ENCODE data around the gene ACTL7A.
"Not testable (repeated sequence)": the region's sequence is repeated elsewhere in the genome, so short reads cannot be mapped to it uniquely, and the experiment has no call there.

The ACTL7A gene, protein sequence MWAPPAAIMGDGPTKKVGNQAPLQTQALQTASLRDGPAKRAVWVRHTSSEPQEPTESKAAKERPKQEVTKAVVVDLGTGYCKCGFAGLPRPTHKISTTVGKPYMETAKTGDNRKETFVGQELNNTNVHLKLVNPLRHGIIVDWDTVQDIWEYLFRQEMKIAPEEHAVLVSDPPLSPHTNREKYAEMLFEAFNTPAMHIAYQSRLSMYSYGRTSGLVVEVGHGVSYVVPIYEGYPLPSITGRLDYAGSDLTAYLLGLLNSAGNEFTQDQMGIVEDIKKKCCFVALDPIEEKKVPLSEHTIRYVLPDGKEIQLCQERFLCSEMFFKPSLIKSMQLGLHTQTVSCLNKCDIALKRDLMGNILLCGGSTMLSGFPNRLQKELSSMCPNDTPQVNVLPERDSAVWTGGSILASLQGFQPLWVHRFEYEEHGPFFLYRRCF
- total RNA-seq = 0 reads per million in 2 donors

DNA sequence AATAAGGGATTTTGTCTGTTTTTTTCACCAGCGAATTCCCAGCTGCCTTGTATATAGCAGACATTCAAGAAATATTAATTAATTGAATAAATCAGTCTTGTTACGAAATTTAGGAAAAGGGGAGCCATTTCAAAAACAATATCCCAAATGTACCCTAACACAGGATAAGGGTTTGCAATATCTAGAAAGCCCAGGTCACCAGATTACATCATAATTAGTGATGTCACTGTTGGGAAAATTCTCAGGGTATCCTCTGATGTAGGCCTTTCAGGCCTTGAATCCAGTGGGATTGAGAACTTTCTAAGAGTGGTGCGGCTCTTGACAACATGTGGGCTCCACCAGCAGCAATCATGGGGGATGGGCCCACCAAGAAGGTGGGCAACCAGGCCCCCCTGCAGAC lies at the start of gene ACTL7A:
TSS of gene ACTL7A (plus strand) at position 270 of the 400 bp plus-strand sequence. CDS start at position 327, 57 bp downstream.
- no peak for DNase-seq

DNA sequence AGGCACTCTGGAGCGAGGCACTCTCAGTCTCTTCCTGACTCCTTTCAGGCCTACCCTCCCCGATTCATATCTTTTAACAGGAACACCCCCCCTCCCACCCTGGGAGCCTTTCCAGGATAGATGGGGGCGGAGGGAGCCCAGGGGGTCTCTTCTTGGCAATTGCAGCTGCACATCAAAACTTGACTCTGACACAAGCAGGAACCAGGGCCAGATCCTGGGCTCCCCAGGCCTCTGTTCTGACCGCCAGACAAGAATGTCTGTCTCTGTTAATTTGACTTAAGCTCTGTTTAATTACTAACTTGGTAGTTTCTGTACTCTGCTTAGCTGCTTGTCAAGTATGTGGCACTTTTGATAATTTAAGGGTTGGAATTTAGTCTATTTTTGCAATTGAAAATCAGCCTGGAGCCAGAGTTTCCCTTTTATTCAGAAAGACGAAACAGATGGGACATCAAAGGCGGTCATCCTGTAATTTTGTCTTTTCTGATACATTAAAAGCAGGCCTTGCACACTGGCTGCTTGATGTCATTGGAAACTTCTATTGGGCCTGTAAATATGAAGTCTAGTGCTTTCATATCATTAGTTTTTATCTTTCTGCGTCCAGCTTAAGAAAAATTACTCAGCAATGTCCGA lies 49.6 kb upstream of the ACTL7A start:
- no peak for DNase-seq

DNA sequence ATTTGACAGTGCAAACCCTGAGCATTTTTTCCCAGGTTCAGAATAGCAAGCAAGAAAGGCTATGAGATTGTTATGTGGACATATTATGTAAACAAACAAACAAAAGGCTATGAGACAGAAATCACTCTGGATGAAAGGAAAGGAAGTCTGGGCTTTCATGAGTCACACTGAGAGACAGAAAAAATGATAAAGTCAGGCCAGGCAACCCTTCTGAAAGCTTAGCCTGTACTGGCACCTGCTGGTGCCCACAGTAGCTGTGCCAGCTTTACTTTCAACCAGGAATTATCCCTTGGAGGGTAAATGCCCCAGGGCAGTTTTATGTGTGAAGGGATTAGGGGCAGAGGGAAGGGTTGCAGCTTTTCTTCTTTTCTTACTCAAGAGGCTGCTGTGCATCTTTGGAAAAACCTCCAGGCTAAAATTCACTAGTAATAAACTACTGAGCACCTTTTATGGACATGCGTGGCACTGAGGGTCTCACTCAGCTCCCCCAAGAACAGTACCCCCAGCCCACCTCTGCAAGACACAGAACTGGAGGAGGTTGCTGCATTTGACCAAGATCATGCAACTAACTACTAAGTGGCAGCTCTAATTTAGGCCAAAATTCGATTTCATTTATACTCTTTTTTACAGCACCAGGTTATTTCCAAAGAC lies 48.0 kb upstream of the ACTL7A start:
- no peak for DNase-seq

DNA sequence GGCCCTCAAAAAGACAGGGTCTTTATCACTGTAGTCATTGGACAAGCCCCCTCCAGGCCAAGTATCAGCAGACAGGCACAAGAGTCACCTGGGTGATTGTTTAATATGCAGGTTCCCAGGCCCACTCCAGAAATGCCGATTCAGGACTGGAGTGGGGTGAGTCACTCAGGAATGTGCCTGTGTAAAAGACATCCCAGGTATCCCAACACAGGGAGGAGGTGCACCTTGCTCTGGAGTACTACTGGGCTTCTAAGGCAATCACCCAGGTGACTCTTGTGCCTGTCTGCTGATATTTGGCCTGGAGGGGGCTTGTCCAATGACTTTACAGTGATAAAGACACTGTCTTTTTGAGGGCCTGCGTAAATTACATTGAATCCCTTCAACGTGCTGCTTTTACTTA lies 46.9 kb upstream of the ACTL7A start:
- no peak for DNase-seq

DNA sequence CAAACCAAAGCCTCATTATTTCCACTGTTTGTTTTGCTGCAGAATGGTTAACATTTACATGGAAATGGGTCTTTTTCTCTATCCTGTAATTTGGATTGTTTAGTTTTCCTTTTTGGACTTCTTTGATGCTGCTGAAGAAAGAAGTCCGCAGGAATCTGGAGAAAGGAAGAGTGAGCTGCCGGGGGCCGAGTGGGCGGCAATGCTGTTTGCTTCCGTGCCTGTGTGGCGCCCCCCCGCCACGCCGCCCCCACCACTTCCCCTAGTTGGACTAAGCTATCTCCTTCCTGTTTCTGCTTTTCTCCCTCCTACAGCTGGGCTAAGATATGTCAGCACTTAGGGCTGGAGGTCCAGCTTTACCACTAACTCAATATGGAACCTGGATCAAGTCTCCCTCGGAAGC lies 46.0 kb upstream of the ACTL7A start:
- no peak for DNase-seq

DNA sequence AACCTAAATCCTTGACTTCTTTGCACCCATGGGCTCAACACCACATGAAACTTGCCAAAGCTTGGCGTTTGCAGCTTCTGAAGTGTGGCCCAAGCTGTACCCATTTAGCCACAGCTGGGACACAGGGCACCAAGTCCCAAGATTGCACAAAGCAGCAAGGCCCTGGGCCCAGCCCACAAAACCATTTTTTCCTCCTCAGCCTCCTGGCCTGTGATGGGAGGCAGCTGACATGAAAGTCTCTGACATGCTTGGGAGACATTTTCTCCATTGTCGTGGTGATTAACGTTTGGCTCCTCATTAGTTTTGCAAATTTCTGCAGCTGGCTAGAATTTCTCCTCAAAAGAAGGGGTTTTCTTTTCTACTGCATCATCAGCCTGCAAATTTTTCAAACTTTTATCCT lies 38.2 kb upstream of the ACTL7A start:
- no peak for DNase-seq

DNA sequence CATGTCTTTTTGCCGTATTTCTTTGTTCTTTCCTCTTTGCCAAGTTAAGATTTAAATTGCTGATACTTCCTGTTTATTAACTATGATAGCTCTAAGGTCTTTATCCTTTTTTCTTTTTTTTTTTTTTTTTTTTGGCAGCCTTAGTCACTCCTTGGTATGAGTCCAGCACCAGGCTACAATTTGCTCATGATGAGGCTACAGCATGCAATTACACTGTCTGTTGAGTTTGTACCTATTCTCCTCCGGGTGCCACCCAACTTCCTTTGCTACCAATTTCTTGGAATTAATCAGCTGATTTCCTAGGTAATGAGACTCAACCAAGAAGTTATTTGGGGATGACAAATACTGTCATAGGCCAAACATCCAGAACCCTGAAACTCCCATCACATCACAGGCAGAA lies 31.8 kb upstream of the ACTL7A start:
- DNase-seq = no peak

DNA sequence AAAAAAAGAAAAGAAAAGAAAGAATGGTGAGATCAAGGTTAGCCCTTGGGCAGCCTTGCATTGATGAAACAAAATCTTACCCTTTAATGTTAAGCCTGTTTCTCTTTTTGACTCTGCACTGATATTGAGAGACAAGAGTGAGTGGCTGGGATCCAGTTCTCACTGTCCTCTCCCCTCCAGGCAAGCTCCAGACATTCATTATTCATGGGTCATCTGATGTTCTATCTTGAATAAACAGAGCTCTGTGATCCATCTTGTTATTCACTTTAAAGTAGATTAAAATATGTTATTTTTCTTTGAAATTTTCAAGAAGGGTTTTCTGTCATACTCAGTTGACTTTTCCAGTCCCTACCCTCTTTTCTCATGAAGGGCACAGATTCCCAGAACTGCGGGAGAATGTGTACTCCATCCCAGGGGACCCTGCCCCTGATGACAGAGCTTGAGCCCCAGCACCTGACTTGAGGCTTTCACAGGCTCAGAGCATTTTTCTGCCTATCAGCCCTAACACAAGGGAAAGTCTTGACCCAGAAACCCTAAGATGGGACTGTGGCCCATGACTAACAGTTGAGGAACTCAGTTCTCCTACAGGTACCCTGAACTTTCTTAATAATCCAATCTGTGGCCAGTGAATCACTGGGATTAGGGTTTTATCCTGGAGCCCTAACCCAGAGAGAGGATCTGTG lies 30.4 kb upstream of the ACTL7A start:
- DNase-seq = no peak

DNA sequence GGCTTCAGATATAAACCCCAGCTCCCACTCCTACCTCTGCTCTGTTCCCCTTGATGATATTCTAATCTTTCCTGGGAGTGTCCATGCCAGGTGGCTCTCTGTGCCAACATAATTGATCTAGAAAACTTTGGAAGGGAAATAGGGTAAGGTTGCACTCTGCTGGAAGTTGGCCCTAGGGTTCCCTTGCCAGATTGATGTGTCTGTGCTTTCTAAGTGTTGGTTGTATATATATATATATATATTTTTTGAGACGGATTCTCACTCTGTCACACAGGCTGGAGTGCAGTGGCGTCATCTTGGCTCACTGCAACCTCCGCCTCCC lies 29.9 kb upstream of the ACTL7A start:
- DNase-seq = no peak

DNA sequence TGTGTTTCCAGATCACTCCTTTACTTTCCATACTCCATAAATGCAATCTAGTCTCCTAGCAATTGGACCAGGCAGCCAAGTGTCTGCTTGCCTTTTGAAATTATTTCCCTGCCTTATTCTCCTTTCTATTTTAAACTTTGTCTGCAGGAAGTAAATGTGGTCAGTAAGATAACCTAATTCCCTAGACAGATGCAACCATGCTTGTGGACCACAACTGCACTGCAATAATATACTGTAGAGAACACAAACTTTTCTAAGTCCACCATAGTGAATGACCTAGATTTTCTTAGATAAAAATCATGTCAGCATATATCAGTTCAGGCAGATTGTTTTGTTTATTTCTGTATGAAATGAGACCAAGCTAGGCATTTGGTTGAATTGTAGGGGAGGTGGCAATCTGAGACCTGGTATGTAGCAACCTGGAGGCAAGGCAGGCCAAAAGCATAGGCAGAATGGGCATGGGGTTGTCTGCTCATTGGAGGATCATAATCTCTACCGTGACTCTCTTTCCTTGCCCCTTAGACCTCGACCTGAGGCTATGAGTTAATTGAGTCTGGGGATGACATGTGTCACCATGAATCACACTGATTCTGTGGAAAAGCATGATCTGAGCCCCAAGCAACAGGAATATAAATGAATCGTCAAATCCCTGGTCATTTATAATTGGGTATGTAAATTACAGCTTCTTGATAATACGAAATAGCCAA lies 27.0 kb upstream of the ACTL7A start:
- DNase-seq = no peak

DNA sequence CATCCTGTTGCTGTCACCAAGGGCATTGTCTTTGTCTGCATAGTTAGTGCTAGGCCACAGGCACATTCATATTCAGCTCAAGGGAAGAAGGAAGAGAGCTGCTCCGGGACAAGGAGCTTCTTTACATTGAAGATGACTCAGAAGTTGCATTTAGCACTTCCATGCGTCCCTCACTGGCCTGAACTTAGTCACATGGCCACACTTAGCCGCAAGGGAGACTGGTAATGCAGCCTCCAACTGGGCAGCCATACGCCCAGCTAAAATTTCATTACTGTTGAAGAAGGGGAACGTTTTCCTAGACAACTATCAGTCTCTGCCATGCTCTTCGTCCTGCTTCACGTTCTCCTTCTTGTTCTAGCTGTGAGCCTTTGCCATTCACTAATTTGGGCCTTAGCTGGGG lies 26.2 kb upstream of the ACTL7A start:
- no peak for DNase-seq

DNA sequence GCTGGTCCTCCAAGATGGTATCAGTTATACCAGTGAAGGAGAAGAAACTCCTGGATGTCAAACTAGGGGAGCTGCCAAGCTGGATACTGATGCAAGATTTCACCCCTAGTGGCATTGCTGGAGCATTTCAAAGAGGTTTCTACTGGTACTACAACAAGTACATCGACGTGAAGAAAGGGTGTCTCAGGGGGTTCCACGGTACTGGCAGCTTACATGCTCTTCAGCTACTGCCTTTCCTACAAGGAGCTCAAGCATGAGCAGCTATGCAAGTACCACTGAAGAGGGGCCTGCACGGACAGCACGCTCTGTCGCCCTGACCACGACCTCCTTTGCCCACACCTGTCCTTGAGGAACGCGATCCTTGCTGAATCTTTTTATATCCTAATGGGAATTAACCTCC lies 25.7 kb upstream of the ACTL7A start:
- DNase-seq = no peak

DNA sequence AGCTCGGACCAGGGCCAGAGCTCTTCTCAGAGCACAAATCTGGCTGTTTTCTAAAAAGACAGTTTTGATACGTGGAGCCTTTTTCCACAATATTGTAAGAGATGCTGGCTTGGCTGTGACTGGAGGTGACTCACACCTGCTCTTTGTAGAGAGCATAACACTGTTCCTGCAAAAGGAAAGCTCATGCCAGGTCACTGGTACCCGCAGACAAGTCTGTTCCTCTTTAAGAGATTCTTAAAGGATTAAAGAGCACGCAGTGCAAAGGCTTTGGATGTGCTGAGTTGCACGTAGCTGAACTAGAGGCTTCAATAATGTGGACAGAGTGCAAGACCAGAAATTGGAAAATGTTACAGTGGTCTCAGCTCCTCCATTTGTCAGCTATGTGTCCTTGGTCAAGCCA lies 25.3 kb upstream of the ACTL7A start:
- DNase-seq = no peak

DNA sequence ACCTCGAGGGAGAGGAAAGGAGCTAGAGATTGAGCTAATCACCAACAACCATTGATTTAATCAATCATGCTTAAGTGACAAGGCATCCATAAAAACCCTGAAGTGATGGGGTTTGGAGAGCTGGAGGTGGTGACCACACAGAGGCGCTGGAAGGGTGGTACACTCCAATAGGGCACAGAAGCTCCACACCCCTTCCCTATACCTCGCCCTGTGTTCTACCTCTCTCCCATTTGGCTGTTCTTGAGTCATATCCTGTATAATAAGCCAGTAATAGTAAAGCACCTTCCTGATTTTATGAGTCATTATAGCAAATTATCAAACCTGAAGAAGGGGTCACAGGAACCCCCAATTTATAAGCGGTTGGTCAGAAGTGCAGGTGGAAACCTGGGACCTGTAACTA lies 24.5 kb upstream of the ACTL7A start:
- DNase-seq = no peak

DNA sequence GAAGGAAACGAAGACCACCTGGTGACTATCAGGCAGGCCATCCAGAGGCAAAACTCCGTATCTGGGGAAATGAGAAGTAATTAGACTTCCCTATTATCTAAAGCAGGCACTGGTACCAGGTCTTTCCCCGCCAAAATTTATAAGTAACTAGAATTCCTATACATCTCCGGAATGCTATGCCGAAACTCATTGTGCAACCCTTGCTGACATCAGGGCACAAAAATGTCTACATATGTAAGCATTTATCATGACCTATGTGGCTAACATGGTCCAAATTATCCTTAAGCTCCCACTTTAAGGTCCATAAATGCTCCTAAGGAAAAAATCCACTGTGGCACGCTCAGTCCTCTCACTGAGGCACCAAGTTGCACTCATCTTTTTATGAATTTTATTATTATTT lies 24.0 kb upstream of the ACTL7A start:
- DNase-seq = no peak

DNA sequence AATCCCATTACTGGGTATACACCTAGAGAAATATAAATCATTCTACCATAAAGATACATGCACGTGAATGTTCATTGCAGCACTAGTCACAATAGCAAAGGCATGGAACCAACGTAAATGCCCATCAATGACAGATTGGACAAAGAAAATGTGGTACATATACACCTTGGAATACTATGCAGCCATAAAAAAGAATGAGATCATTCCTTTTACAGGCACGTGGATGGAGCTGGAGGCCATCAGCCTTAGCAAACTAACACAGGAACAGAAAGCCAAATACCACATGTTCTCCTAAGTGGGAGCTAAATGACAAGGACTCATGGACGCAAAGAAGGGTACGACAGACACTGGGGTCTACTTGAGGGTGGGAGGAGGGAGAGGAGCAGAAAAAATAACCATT lies 22.5 kb upstream of the ACTL7A start:
- DNase-seq = not testable (repeated sequence)

DNA sequence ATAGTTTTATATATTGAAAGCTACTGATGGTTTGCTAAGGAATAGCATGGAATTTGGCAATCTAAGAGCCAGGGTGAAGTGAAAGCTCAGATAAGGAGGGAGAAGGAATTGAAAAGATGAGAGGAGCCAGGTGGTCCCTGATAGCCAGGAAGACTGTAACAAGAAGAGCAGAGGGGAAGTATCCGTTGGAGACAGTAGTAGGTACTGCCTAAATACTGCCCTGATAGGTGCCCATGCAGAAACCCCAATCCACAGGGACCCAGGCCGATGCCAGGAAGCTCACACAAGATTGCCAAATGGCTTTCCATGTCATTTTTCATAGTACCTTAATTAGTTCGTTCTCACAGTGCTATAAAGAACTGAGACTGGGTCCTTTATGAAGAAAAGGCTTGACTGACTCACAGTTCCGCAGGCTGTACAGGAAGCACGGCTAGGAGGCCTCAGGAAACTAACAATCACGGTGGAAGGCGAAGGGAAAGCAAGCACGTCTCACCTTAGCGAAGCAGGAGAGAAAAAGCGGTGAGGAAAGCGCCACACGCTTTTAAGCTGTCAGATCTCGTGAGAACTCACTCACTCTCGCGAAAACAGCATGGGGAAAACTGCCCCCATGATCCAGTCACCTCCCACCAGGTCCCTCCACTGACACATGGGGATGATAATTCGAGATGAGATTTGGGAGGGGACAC lies 19.3 kb upstream of the ACTL7A start:
- DNase-seq = no peak

DNA sequence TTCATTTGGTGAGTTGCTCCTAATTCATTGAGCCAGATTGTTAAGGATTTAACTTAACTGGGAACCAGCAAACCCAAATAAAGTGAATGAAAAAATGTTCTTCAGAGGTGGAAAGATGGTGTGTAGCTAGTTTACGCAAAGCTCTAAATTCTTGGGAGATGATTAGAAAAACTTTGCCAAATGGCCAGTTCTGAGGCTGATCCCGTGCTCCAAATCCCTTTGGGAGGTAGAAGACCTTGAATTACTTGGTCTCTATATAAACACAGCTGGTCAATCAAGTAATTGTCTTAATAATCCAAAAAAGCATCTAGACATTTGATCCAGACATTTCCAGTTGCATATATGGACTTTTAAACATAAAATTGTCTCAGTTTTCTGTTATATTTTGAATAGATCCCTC lies 17.7 kb upstream of the ACTL7A start:
- DNase-seq = no peak

DNA sequence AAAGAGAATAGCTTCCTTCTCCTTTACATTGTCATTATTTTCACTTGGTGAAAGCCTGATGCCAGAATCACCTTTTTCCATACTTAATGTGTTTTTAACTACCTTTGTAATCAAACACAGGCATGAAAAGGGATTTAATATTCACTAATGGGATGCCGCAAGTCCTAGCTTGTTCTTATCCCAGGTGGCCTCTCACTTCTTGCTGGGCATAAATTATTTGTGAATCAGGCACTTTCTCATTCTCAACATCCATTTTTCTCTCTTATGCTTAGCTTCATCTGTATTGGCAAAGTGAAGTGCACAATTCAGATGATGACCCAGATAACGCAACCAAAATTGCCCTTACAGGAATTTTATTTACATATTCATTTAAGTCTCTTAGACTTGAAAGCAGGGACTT lies 17.2 kb upstream of the ACTL7A start:
- DNase-seq = no peak

DNA sequence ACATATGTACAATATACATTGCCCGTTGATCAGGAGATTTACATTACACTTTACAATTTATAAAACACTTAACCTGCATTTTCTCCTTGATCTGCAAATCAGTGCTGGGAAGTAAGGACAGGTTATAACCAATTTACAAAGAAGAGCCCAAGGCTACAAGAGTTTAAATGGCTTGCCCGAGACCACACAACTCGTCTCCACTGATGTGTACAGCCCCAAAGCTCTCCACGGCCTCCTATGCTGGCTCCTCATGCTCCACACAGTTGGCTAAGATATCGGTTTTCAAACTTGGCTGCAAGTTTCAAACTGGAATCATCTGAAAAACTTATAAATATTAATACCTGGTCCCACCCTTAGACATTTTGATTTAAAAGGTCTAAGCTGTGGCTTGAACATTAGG lies 16.6 kb upstream of the ACTL7A start:
- no peak for DNase-seq

DNA sequence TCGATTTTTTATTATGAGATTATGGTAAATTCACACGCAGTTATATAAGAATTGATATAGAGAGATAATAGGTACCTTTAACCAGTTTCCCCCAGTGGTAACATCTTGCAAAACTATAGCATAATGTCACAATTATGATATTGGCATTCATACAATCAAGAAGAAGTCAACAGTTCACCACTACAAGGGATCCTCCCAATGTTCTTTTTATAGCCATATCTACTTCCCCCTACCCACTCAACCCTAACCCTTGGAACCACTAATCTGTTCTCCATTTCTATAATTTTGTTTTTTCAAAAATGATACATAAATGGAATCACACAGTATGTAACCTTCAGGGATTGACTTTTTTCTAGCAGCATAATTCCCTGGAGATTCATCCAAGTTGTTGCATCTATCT lies 16.1 kb upstream of the ACTL7A start:
- DNase-seq = no peak

DNA sequence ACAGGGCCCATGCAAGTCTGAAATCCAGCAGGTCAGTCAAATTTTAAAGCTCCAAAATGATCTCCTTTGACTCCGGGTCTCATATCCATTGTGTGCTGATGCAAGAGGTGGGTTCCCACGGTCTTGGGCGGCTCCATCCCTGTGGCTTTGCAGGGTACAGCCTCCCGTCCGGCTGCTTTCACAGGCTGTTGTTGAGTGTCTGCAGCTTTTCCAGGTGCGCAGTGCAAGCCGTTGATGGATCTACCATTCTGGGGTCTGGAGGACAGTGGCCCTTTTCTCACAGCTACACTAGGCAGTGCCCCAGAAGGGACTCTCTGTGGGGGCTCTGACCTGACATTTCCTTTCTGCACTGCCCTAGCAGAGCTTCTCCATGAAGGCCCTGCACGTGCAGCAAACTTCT lies 13.8 kb upstream of the ACTL7A start:
- not testable (repeated sequence) for DNase-seq
